ENCODE measurements around the gene SEPTIN14. TPM values are rescaled to one million over a fixed set of nuclear protein-coding genes. Genes with fewer than 3 reads are reported as not detected.
"Not testable (repeated sequence)": the region's sequence is repeated elsewhere in the genome, so short reads cannot be mapped to it uniquely, and the experiment has no call there.

SEPTIN14 gene
- total and polyA plus RNA-seq, 4 donors = not detected

GRCh38 chr7:55878691-55879090 lies 16.1 kb upstream of the SEPTIN14 start:
- H3K4me1 ChIP-seq (ENCODE audit: control insufficient read depth in 1 of 2, insufficient read depth in 2 of 2, low read length in 2 of 2) = no peaks in the 10 kb centered on the region
- DNase-seq (no peak), ATAC-seq (ENCODE audit: low FRiP score) (no peak)
- H3K9me3 ChIP-seq (ENCODE audit: control insufficient read depth, low read length) = no peaks in the 10 kb centered on the region
- H3K27ac ChIP-seq (ENCODE audit: low read depth in 1 of 2, low read length in 2 of 2) = no peak overlapping the region
- no peak overlapping the region for H3K4me3 ChIP-seq (ENCODE audit: low read length in 2 of 2)
- H3K36me3 ChIP-seq (ENCODE audit: control insufficient read depth in 1 of 2, insufficient read depth in 2 of 2, low read length in 1 of 2) = no peaks in the 10 kb centered on the region
- intact Hi-C loops (cut with DNase I) = no loop called here
- 79% methylated on average over 3 of the region's 3 CpGs for WGBS, 2 donors
- H3K27me3 ChIP-seq (ENCODE audit: control insufficient read depth in 1 of 2, insufficient read depth in 2 of 2, low read length in 1 of 2) = no peaks in the 10 kb centered on the region

- WGBS, 2 donors = 82 to 88% methylated on average over 6 of the region's 6 CpGs
- H3K9me3 ChIP-seq (ENCODE audit: control insufficient read depth, low read length) = no peaks in the 10 kb centered on the region
- intact Hi-C loops (cut with DNase I) = no loop called here
- no peaks in the 10 kb centered on the region for H3K4me1 ChIP-seq (ENCODE audit: control insufficient read depth in 1 of 2, insufficient read depth in 2 of 2, low read length in 2 of 2)
- no peaks in the 10 kb centered on the region for H3K27me3 ChIP-seq (ENCODE audit: control insufficient read depth in 1 of 2, insufficient read depth in 2 of 2, low read length in 1 of 2)
- no peak for DNase-seq
- ATAC-seq (ENCODE audit: low FRiP score) = no peak
- no peak overlapping the region for H3K4me3 ChIP-seq (ENCODE audit: low read length in 2 of 2)
- H3K27ac ChIP-seq (ENCODE audit: low read depth in 1 of 2, low read length in 2 of 2) = no peak overlapping the region
- H3K36me3 ChIP-seq (ENCODE audit: control insufficient read depth in 1 of 2, insufficient read depth in 2 of 2, low read length in 1 of 2) = no peaks in the 10 kb centered on the region
Measured at GRCh38 chr7:55877308-55877707, 14.8 kb upstream of the SEPTIN14 start.

- H3K4me1 ChIP-seq (ENCODE audit: control insufficient read depth in 1 of 2, insufficient read depth in 2 of 2, low read length in 2 of 2) = no peaks in the 10 kb centered on the region
- 81 to 91% methylated on average over 3 of the region's 3 CpGs for WGBS, 2 donors
- intact Hi-C loops (cut with DNase I) = no loop called here
Measured at GRCh38 chr7:55873765-55874164, 11.2 kb upstream of the SEPTIN14 start.

GRCh38 chr7:55871932-55872485 lies 9.5 kb upstream of the SEPTIN14 start:
- no peak for ATAC-seq (ENCODE audit: low FRiP score)
- Histone ChIP-seq H3K27ac (ENCODE audit: low read depth in 1 of 2, low read length in 2 of 2) (no peak overlapping the region), H3K9me3 (ENCODE audit: control insufficient read depth, low read length) (no peaks in the 10 kb centered on the region), H3K4me3 (ENCODE audit: low read length in 2 of 2) (no peak overlapping the region), H3K4me1 (ENCODE audit: control insufficient read depth in 1 of 2, insufficient read depth in 2 of 2, low read length in 2 of 2) (no peaks in the 10 kb centered on the region), H3K27me3 (ENCODE audit: control insufficient read depth in 1 of 2, insufficient read depth in 2 of 2, low read length in 1 of 2) (no peaks in the 10 kb centered on the region), H3K36me3 (ENCODE audit: control insufficient read depth in 1 of 2, insufficient read depth in 2 of 2, low read length in 1 of 2) (no peaks in the 10 kb centered on the region)
- WGBS, 2 donors = 85 to 86% methylated on average over 8 of the region's 8 CpGs
- intact Hi-C loops (cut with DNase I) = no loop called here
- DNase-seq = no peak

More at GRCh38 chr7:55873765-55874164, 11.2 kb upstream of the SEPTIN14 start:
- ATAC-seq (ENCODE audit: low FRiP score) (no peak), DNase-seq (no peak)
- H3K27ac ChIP-seq (ENCODE audit: low read depth in 1 of 2, low read length in 2 of 2) = no peak overlapping the region
- H3K4me3 ChIP-seq (ENCODE audit: low read length in 2 of 2) = no peak overlapping the region
- H3K9me3 ChIP-seq (ENCODE audit: control insufficient read depth, low read length) = no peaks in the 10 kb centered on the region
- no peaks in the 10 kb centered on the region for H3K36me3 ChIP-seq (ENCODE audit: control insufficient read depth in 1 of 2, insufficient read depth in 2 of 2, low read length in 1 of 2)
- H3K27me3 ChIP-seq (ENCODE audit: control insufficient read depth in 1 of 2, insufficient read depth in 2 of 2, low read length in 1 of 2) = no peaks in the 10 kb centered on the region

- intact Hi-C loops (cut with DNase I); H3K4me1 ChIP-seq (ENCODE audit: control insufficient read depth in 1 of 2, insufficient read depth in 2 of 2, low read length in 2 of 2); ATAC-seq (ENCODE audit: low FRiP score); H3K9me3 ChIP-seq (ENCODE audit: control insufficient read depth, low read length); H3K4me3 ChIP-seq (ENCODE audit: low read length in 2 of 2); DNase-seq; H3K27ac ChIP-seq (ENCODE audit: low read depth in 1 of 2, low read length in 2 of 2); H3K36me3 ChIP-seq (ENCODE audit: control insufficient read depth in 1 of 2, insufficient read depth in 2 of 2, low read length in 1 of 2); H3K27me3 ChIP-seq (ENCODE audit: control insufficient read depth in 1 of 2, insufficient read depth in 2 of 2, low read length in 1 of 2): not testable (repeated sequence)
- 67% methylated on average over 6 of the region's 7 CpGs for WGBS, 2 donors
Measured at GRCh38 chr7:55868989-55869388, 6.4 kb upstream of the SEPTIN14 start.

GRCh38 chr7:55845164-55845563 lies 17.4 kb downstream of the SEPTIN14 start:
- ATAC-seq (ENCODE audit: low FRiP score); H3K9me3 ChIP-seq (ENCODE audit: control insufficient read depth, low read length); intact Hi-C loops (cut with DNase I); H3K36me3 ChIP-seq (ENCODE audit: control insufficient read depth in 1 of 2, insufficient read depth in 2 of 2, low read length in 1 of 2); H3K4me1 ChIP-seq (ENCODE audit: control insufficient read depth in 1 of 2, insufficient read depth in 2 of 2, low read length in 2 of 2); DNase-seq; H3K4me3 ChIP-seq (ENCODE audit: low read length in 2 of 2); H3K27me3 ChIP-seq (ENCODE audit: control insufficient read depth in 1 of 2, insufficient read depth in 2 of 2, low read length in 1 of 2); H3K27ac ChIP-seq (ENCODE audit: low read depth in 1 of 2, low read length in 2 of 2): not testable (repeated sequence)
- 55 to 93% methylated on average over 1 of the region's 1 CpG for WGBS, 2 donors

GRCh38 chr7:55838595-55838994 lies 24.0 kb downstream of the SEPTIN14 start:
- no peak for ATAC-seq (ENCODE audit: low FRiP score)
- Histone ChIP-seq H3K27ac (ENCODE audit: low read depth in 1 of 2, low read length in 2 of 2) (no peak overlapping the region), H3K27me3 (ENCODE audit: control insufficient read depth in 1 of 2, insufficient read depth in 2 of 2, low read length in 1 of 2) (no peaks in the 10 kb centered on the region), H3K9me3 (ENCODE audit: control insufficient read depth, low read length) (no peaks in the 10 kb centered on the region), H3K4me1 (ENCODE audit: control insufficient read depth in 1 of 2, insufficient read depth in 2 of 2, low read length in 2 of 2) (no peaks in the 10 kb centered on the region), H3K36me3 (ENCODE audit: control insufficient read depth in 1 of 2, insufficient read depth in 2 of 2, low read length in 1 of 2) (no peaks in the 10 kb centered on the region), H3K4me3 (ENCODE audit: low read length in 2 of 2) (no peak overlapping the region)
- no peak for DNase-seq
- 92 to 94% methylated on average over 4 of the region's 4 CpGs for WGBS, 2 donors
- intact Hi-C loops (cut with DNase I) = no loop called here

- Histone ChIP-seq H3K4me1 (ENCODE audit: control insufficient read depth in 1 of 2, insufficient read depth in 2 of 2, low read length in 2 of 2) (no peaks in the 10 kb centered on the region), H3K36me3 (ENCODE audit: control insufficient read depth in 1 of 2, insufficient read depth in 2 of 2, low read length in 1 of 2) (no peaks in the 10 kb centered on the region), H3K4me3 (ENCODE audit: low read length in 2 of 2) (no peak overlapping the region), H3K27ac (ENCODE audit: low read depth in 1 of 2, low read length in 2 of 2) (no peak overlapping the region), H3K9me3 (ENCODE audit: control insufficient read depth, low read length) (peaks cover 16% of the 10 kb centered on the region), H3K27me3 (ENCODE audit: control insufficient read depth in 1 of 2, insufficient read depth in 2 of 2, low read length in 1 of 2) (no peaks in the 10 kb centered on the region)
- intact Hi-C loops (cut with DNase I) = no loop called here
- ATAC-seq (ENCODE audit: low FRiP score) (no peak), DNase-seq (no peak)
- WGBS, 2 donors = 68 to 75% methylated on average over 1 of the region's 1 CpG
Measured at GRCh38 chr7:55827577-55827976, 35.0 kb downstream of the SEPTIN14 start.

GRCh38 chr7:55818686-55819085 lies 43.9 kb downstream of the SEPTIN14 start:
- ATAC-seq (ENCODE audit: low FRiP score) (no peak), DNase-seq (no peak)
- no peaks in the 10 kb centered on the region for H3K36me3 ChIP-seq (ENCODE audit: control insufficient read depth in 1 of 2, insufficient read depth in 2 of 2, low read length in 1 of 2)
- 48 to 52% methylated on average over 2 of the region's 2 CpGs for WGBS, 2 donors
- intact Hi-C loops (cut with DNase I) = no loop called here
- peaks cover 11% of the 10 kb centered on the region for H3K9me3 ChIP-seq (ENCODE audit: control insufficient read depth, low read length)
- H3K4me1 ChIP-seq (ENCODE audit: control insufficient read depth in 1 of 2, insufficient read depth in 2 of 2, low read length in 2 of 2) = no peaks in the 10 kb centered on the region
- no peak overlapping the region for H3K4me3 ChIP-seq (ENCODE audit: low read length in 2 of 2)
- no peak overlapping the region for H3K27ac ChIP-seq (ENCODE audit: low read depth in 1 of 2, low read length in 2 of 2)
- no peaks in the 10 kb centered on the region for H3K27me3 ChIP-seq (ENCODE audit: control insufficient read depth in 1 of 2, insufficient read depth in 2 of 2, low read length in 1 of 2)

Data from aorta (tissue), 5 donors.